Activated CD4-positive, alpha-beta T cell treated with anti-CD3 and anti-CD28 coated beads, Interleukin-2, amount 50 U/mL, for 48 hours (primary cell): ENCODE data around the gene LCP1.
"Not testable (repeated sequence)": the region's sequence is repeated elsewhere in the genome, so short reads cannot be mapped to it uniquely, and the experiment has no call there.

Source experiments
- DNase-seq, 2 experiments: peaks; one replicate each; pipeline ENCODE4 v3.0.0-alpha.2; 2020

Gene LCP1

GRCh38 chr13:46179969-46180763 lies 1.8 kb downstream of the LCP1 start:
- DNase-seq = no peak

GRCh38 chr13:46179491-46179908 lies 2.5 kb downstream of the LCP1 start:
- peak; percentile 78 to 82 for DNase-seq

GRCh38 chr13:46178821-46179220 lies 3.2 kb downstream of the LCP1 start:
- DNase-seq = no peak

GRCh38 chr13:46178143-46178542 lies 3.8 kb downstream of the LCP1 start:
- DNase-seq = no peak

GRCh38 chr13:46176756-46177155 lies 5.2 kb downstream of the LCP1 start:
- no peak for DNase-seq

GRCh38 chr13:46173656-46174055 lies 8.3 kb downstream of the LCP1 start:
- peak in 1 of 2 experiments; percentile 48 for DNase-seq

GRCh38 chr13:46172531-46172991 lies 9.4 kb downstream of the LCP1 start:
- peak in 1 of 2 experiments; percentile 56 for DNase-seq

GRCh38 chr13:46171739-46172138 lies 10.2 kb downstream of the LCP1 start:
- DNase-seq = no peak

GRCh38 chr13:46171217-46171616 lies 10.8 kb downstream of the LCP1 start:
- DNase-seq = no peak

GRCh38 chr13:46170687-46171086 lies 11.3 kb downstream of the LCP1 start:
- DNase-seq = no peak

GRCh38 chr13:46170268-46170667 lies 11.7 kb downstream of the LCP1 start:
- DNase-seq = no peak

- no peak for DNase-seq
Observed at GRCh38 chr13:46169758-46170157, 12.2 kb downstream of the LCP1 start.

- no peak for DNase-seq
Observed at GRCh38 chr13:46168783-46169182, 13.2 kb downstream of the LCP1 start.

GRCh38 chr13:46168341-46168740 lies 13.6 kb downstream of the LCP1 start:
- DNase-seq = peak; percentile 58 to 72

GRCh38 chr13:46166947-46167610 lies 14.9 kb downstream of the LCP1 start:
- no peak for DNase-seq

- DNase-seq = no peak
Observed at GRCh38 chr13:46166224-46166584, 15.8 kb downstream of the LCP1 start.

GRCh38 chr13:46165485-46166223 lies 16.3 kb downstream of the LCP1 start:
- DNase-seq = peak in 1 of 2 experiments; percentile 58

- no peak for DNase-seq
Observed at GRCh38 chr13:46164661-46165060, 17.3 kb downstream of the LCP1 start.

- DNase-seq = not testable (repeated sequence)
Observed at GRCh38 chr13:46162741-46163140, 19.2 kb downstream of the LCP1 start.

- no peak for DNase-seq
Observed at GRCh38 chr13:46160471-46161066, 21.4 kb downstream of the LCP1 start.

- DNase-seq = no peak
Observed at GRCh38 chr13:46160065-46160464, 21.9 kb downstream of the LCP1 start.

GRCh38 chr13:46158983-46159382 lies 23.0 kb downstream of the LCP1 start:
- DNase-seq = no peak

- no peak for DNase-seq
Observed at GRCh38 chr13:46158222-46158621, 23.8 kb downstream of the LCP1 start.
